NCI-H526 (cell line): Measurements from ENCODE around the gene MYOG.

ENCODE experiments used
- DNase-seq, 2 experiments: peaks; one replicate each; lab custom pipeline; 2025; lab: John Stamatoyannopoulos, UW

MYOG gene

DNA sequence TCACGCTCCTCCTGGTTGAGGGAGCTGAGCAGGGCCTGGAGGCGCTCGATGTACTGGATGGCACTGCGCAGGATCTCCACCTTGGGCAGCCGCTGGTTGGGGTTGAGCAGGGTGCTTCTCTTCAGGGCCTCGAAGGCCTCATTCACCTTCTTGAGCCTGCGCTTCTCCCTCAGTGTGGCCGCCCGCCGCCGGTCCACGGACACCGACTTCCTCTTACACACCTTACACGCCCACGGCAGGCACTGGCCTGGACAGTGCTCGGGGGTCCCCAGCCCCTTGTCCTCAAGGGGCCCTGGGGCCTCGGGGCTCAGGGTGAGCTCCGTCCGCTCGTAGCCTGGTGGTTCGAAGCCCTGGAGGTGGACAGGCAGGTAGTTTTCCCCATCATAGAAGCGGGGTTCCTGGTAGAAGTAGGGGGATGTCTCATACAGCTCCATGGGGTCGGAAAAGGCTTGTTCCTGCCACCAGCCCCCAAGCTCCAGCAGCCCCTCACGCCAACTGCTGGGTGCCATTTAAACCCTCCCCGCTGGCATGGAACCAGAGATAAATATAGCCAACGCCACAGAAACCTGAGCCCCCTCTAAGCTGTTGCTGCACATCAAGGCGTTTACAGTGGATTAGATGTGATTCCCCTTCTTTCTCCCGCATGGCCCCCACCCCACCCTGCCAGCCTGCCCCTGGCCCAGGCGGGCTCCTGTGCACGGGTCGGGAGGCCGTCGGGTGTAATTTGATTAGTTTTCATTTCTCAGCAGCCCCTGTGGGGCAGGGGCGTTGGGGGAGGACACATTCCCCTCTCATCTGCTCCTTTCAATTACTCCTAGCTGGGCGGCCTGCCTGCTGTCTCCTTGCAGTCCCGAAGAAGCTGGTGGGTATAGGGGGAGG is at the start of gene MYOG:
MYOG (minus strand) TSS at position 485 of the 879 bp plus-strand sequence; CDS start at position 434, 51 bp downstream.
- DNase-seq: no peak

- no peak for DNase-seq
Observed at GRCh38 chr1:203133970-203134725, 48.3 kb upstream of the MYOG start.

DNA sequence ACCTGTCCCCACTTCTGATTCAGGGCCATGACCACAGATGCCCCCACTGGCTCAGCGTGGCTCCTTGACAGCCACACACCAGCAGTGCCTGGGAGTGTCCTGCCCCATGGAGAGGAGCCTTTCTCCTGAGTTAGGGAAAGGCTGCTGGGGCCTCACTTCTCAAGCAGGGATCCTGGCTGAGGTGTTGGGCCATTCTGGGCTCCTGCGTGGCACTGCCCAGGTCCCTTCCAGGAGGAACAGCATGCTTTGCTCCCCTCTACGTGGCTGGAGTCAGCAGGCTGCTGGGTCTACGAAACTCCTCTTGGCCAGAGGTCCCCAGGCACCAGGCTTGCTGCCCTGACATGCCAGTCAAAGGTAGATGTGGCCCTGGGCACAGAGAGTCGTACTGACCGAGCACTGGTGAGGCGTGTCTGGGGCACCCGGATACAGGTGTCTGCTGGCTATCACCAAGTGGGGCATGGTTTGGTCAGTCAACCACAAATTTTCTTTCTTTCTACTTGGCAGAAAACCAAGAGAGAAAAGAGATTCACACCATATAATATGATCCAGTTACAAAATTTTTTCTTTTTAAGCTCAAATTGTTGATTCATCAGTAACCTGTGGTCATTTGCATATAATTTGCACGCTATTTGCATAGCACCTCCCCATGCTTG is 45.9 kb upstream of the MYOG start:
- peak; percentile 11 to 76 for DNase-seq

DNA sequence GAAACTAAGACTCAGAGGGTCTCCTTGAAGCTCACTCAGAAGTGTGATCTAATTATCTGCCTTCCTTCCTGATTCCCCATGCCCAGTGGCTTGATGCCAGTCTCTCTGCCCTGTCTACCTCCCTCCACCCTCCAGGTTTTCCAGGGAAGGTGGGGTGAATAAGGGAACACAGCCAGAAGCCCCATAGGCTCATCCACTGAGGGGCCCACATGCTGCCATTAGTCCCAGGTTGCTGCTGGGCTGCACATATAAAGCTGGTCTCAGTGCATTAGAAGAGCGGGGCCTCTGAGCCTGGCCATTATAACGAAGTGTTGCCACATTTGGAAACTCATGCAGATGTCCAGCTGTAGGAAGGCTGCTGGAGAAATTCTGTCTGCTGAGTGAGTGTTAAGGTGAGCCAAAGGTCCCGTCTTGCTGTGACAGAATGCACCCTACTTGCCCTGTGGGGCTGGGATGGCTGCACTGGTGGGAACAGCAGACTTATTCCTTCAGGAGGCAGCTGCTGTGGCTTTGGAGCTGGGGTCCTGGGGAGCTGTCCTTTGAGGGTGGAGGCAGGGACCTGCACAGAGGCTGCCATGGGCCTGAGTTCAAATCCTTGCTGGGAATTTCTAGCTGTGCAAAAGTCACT is 44.7 kb upstream of the MYOG start:
- DNase-seq: no peak

- DNase-seq: peak in 1 of 2 experiments; percentile 14
Observed at GRCh38 chr1:203129501-203130231, 43.9 kb upstream of the MYOG start.

GRCh38 chr1:203128716-203129500 is 43.1 kb upstream of the MYOG start:
- DNase-seq: no peak

- no peak for DNase-seq
Observed at GRCh38 chr1:203128431-203128715, 42.6 kb upstream of the MYOG start.

DNA sequence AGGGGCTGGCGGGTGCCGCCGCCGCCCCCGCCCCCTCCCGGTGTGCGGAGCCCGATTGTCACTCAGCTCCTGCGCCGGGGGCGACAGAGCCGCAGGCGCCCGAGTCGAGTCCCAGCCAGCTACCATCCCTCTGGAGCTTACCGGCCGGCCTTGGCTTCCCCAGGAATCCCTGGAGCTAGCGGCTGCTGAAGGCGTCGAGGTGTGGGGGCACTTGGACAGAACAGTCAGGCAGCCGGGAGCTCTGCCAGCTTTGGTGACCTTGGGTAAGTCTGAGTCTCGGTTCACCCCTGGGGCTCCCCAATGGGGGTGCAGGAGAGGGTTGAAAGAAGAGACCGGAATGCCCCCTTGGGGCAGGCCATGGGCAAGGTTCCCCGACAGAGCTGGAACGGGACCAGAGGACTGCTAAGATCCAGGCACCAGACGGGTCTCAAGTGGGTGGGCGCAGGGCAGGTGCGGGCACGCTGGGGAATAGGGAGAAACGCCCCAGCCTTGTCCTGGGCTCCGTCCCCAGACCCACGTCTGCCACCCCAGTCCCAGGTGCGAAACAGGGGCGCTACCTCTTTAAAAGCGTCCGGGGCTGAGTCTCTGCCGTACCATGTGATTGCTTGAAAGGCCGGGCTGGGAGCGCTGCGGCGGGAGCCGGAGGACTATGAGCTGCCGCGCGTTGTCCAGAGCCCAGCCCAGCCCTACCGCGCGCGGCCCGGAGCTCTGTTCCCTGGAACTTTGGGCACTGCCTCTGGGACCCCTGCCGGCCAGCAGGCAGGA is 42.0 kb upstream of the MYOG start, which contains the start of gene ADORA1:
ADORA1 (plus strand) TSS at position 61 of the 765 bp plus-strand sequence. CDS start 1,116 bp downstream, outside the sequence.
- peak; percentile 20 to 67 for DNase-seq

DNA sequence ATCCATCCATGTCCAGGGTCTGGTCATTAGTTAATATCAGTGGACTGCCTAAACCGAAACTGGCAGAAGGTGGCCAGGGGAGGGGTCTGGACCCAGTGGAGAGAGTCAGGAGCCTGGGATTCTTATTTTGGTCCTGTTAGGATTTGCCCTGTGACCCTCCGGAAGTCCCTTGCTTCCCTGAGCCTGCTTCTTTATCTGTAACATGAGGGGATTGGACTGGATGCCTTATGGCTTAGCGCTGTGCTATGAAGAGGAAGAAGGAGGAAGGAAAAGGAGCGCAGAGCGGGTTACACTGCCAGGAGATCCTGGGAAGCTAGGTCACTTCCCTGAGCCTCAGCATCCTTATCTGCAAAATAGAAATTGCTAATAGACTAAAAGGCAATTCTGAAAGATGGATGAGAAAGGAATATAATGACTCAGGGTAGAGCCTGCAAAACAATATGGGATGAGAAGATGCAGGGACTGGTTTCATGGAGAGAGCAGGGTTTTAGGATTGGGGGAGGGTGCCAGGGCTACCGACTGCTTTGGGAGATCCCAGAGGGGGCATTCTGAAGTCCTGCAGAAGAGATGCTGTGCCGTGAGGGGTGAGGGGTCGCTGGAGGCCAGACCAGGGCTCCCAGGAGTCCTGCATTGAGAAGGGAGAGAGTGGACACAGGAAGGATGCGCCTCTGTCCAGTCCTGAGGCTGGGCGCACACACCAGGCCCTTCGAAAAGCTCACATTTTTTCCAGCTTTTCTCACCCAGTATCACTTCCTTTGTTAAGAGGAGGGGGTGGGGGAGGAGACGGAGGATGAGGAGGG is 41.3 kb upstream of the MYOG start:
- no peak for DNase-seq

DNA sequence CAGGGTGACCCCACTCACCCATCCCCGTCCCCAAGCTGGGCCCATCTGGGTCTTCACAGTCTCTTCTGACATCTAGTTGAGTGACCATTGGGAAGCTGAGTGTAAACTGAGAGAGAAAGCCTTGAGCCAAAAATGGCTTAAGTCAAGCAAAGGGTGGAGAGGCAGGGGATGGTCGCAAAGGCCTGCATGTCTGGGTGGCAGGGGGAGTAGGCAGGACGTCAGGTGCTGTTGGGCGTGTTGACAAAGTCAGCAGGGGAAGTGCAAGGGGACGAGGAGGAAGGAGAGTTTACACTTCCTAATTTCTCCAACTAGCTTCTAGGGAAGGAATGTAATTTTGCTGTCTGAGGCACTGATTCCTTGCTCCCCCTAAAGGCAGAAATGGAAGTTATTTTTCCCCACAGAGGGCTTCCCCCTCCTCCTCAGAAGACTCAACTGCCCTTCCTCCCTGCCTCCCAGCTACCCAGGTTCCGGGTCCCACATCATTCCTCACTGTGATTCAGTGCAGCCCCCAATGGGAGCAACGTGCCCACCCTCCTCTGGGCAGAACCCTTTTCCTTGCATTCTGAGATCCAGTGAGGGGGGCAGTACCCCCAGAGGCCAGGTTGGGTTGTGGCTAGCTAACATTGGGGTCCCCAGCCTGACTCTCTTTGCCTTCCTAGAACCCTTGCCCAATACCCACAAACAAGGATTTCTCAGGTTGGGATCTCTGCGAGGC is 40.5 kb upstream of the MYOG start:
- DNase-seq: no peak

- no peak for DNase-seq
Observed at GRCh38 chr1:203124546-203125317, 38.9 kb upstream of the MYOG start.

GRCh38 chr1:203124011-203124410 is 38.2 kb upstream of the MYOG start:
- no peak for DNase-seq

DNA sequence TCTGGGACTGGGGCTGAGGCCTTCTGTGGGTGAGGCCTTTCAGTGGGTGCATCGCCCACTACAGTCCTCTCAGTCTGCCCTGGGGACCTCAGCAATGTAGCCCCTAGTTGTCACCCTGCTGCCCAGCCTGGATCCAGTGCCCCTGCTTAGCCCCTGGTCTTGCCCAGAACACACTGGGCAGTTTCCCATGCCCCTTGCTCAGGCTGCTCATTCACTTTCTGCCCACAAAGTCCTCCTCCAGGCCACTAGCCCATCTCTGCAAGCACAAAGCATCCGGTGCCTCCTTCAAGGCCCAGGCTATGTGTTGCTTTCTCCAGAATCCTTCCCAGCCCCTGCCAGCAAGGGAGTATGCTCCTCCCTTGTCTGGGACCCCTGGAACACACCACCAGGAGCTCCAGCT is 36.3 kb upstream of the MYOG start:
- no peak for DNase-seq

GRCh38 chr1:203121186-203122015 is 35.6 kb upstream of the MYOG start:
- DNase-seq: no peak

DNA sequence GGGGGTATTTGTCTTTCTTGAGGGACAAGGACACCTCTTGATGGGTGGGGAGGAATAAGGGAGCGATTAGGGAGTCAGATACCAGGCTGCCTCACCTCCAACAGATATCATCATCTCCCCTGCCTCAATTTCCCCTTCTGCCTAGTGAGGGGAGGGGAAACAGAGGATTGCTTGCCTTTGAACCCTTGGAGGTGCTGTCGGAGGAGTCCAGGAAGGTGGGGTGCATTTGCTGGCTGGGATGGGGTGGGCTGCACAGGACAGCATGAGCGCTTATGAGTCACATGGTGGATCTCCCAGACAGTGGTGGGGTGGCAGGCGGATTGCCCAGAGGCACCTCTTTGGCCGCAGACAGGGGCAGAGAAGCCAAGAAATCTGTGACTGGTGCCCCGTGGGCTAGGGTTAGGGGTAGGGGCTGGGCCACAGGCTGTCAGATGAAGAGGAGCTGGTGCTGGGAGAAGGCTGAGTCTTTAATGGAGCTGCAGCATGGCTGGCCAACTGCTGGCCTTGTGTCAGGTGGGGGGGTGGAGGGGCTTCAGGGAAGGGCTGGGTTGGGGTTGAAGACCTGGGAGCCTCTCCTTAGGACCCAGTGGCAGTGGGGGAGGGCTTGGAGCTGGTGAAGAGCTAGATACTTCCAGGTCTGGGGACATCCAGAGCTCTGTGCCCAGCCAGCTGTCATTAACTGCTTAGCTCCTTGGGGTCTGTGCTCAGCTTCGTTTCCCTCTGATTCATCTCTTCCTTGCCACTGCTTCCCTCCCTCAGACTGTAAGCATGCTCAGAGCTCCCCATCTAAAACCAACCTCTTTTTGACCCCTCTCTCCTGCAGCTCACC is 34.7 kb upstream of the MYOG start:
- no peak for DNase-seq
